ENCODE data around the gene GAS7.

GAS7 gene

DNA sequence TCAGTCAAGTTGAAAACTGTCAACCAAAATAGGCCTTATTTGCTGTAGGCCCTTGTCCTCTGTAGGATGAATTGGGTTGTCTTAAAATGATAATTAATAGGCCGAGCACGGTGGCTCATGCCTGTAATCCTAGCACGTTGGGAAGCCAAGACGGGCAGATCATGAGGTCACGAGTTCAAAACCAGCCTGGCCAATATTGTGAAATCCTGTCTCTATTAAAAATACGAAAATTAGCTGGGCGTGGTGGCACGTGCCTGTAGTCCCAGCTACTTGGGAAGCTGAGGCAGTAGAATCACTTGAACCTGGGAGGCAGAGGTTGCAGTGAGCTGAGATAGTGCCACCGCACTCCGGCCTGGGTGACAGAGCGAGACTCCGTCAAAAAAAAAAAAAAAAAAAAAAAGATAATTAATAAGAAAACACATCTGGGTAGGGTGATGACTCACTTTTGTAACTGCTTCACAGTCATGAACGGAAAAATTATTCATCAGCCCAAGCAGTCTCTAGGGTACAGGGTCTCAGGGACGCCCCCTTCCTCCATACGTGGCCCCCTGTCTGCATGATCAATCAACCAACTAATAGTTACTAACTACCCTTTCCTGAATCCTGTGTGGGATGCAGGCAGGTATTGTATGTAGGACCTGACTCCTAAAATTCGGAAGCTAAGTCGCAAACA lies 156.4 kb downstream of the GAS7 start:
- H3K36me3 ChIP-seq (ENCODE audit: control insufficient read depth in 1 of 2, insufficient read depth in 2 of 2, low read length in 2 of 2), result no peaks in the 10 kb centered on the region
- H3K79me2 ChIP-seq (ENCODE audit: control insufficient read depth, insufficient read depth, low read length, poor library complexity), result no peaks in the 10 kb centered on the region
- no peak overlapping the region for H2BK12ac ChIP-seq (ENCODE audit: low read length)
- no CpG with 5 or more reads among the region's 17 CpGs for WGBS (ENCODE audit: extremely low coverage, insufficient coverage, insufficient read length)
- H3K18ac ChIP-seq (ENCODE audit: low read length), result no peak overlapping the region
- no peak overlapping the region for H3K4me2 ChIP-seq (ENCODE audit: low read length)
- H3K79me1 ChIP-seq (ENCODE audit: low read length), result no peaks in the 10 kb centered on the region
- no peak overlapping the region for H3K27ac ChIP-seq (ENCODE audit: low read depth, low read length)
- no peak overlapping the region for H3K4me3 ChIP-seq (ENCODE audit: low read depth, low read length)
- no peak overlapping the region for H3K9ac ChIP-seq (ENCODE audit: low read length)
- no peak overlapping the region for H4K8ac ChIP-seq (ENCODE audit: low read depth, low read length)
- no peak overlapping the region for H2AFZ ChIP-seq (ENCODE audit: insufficient read depth, low read length, poor library complexity)
- no peak overlapping the region for H4K12ac ChIP-seq (ENCODE audit: low read depth, low read length)
- H3K4ac ChIP-seq (ENCODE audit: low read depth, low read length), result no peak overlapping the region
- H3K23ac ChIP-seq (ENCODE audit: low read length), result no peak overlapping the region
- H3K9me3 ChIP-seq (ENCODE audit: insufficient read depth, low read depth, low read length), result no peaks in the 10 kb centered on the region
- H3K27me3 ChIP-seq (ENCODE audit: insufficient read depth, low read length), result no peaks in the 10 kb centered on the region
- no peak for DNase-seq
- peaks cover 2 to 3% of the 10 kb centered on the region in 2 experiments for H3K4me1 ChIP-seq (ENCODE audit: control insufficient read depth in 1 of 2, insufficient read depth in 2 of 2, low read length in 2 of 2)
- no peak overlapping the region for H2BK5ac ChIP-seq (ENCODE audit: low read depth, low read length, poor library complexity)
- no peak overlapping the region for H4K91ac ChIP-seq (ENCODE audit: low read depth, low read length)
- H2BK120ac ChIP-seq (ENCODE audit: insufficient read depth, low read length, poor library complexity), result no peak overlapping the region
- H2AK5ac ChIP-seq (ENCODE audit: low read length), result no peak overlapping the region
- no peak overlapping the region for H3K14ac ChIP-seq (ENCODE audit: low read length)

DNA sequence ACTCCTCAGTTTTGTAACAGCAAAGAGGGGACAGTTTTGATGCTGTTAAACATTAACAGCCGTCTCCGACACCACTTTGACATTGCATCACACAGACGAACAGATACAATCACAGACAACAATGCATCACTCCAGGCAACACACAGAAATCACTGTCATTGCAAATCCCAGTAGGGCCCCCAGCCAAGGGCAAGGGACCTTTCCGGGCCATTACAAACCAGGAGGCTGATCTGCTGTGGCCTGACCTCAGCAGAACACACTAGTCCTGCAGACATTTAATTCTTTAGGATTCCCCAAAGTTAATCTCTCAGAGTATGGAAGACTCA lies 157.2 kb downstream of the GAS7 start:
- Histone ChIP-seq H3K27me3 (ENCODE audit: insufficient read depth, low read length) (no peaks in the 10 kb centered on the region), H3K36me3 (ENCODE audit: control insufficient read depth in 1 of 2, insufficient read depth in 2 of 2, low read length in 2 of 2) (no peaks in the 10 kb centered on the region), H2BK120ac (ENCODE audit: insufficient read depth, low read length, poor library complexity) (no peak overlapping the region), H3K4ac (ENCODE audit: low read depth, low read length) (no peak overlapping the region), H3K14ac (ENCODE audit: low read length) (no peak overlapping the region), H3K23ac (ENCODE audit: low read length) (no peak overlapping the region), H3K27ac (ENCODE audit: low read depth, low read length) (no peak overlapping the region), H2AK5ac (ENCODE audit: low read length) (no peak overlapping the region), H4K8ac (ENCODE audit: low read depth, low read length) (no peak overlapping the region), H3K79me2 (ENCODE audit: control insufficient read depth, insufficient read depth, low read length, poor library complexity) (no peaks in the 10 kb centered on the region), H3K9ac (ENCODE audit: low read length) (no peak overlapping the region), H4K91ac (ENCODE audit: low read depth, low read length) (no peak overlapping the region), H2BK5ac (ENCODE audit: low read depth, low read length, poor library complexity) (no peak overlapping the region), H3K4me1 (ENCODE audit: control insufficient read depth in 1 of 2, insufficient read depth in 2 of 2, low read length in 2 of 2) (peaks cover 2 to 3% of the 10 kb centered on the region in 2 experiments), H2AFZ (ENCODE audit: insufficient read depth, low read length, poor library complexity) (no peak overlapping the region), H3K79me1 (ENCODE audit: low read length) (no peaks in the 10 kb centered on the region), H4K12ac (ENCODE audit: low read depth, low read length) (no peak overlapping the region), H3K9me3 (ENCODE audit: insufficient read depth, low read depth, low read length) (no peaks in the 10 kb centered on the region), H3K18ac (ENCODE audit: low read length) (no peak overlapping the region), H3K4me2 (ENCODE audit: low read length) (no peak overlapping the region), H3K4me3 (ENCODE audit: low read depth, low read length) (no peak overlapping the region), H2BK12ac (ENCODE audit: low read length) (no peak overlapping the region)
- DNase-seq, result peak; percentile 59 to 81
- no CpG with 5 or more reads among the region's 4 CpGs for WGBS (ENCODE audit: extremely low coverage, insufficient coverage, insufficient read length)

DNA sequence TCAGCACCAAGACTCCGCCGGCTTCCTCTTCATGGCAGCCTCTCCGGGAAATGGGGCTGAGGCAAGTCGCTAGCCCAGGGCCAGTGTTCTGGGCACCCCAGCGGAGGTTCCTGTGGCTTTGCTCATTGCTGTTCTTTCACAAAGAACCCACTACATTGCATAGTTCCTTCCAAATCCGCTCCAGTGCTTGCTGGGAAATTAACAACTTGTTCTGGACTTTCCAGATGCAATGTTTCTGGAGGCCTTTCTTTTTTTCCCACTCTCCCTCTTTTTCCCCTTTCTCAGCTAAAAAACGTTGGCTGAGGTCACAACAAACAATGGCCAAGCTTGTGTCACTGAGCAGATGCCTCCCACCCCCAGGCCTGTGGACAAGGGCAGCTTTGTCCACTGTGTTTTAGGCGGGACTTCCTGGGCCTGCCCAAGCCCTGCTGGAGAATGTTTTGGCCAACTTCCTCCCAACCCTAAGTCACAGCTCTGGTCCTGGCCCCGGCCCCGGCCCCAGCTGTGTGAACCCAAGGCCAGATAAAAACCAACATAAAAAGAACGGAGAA lies 161.8 kb downstream of the GAS7 start:
- no peak overlapping the region for H3K27ac ChIP-seq (ENCODE audit: low read depth, low read length)
- no peaks in the 10 kb centered on the region for H3K79me1 ChIP-seq (ENCODE audit: low read length)
- H2BK12ac ChIP-seq (ENCODE audit: low read length), result no peak overlapping the region
- H3K14ac ChIP-seq (ENCODE audit: low read length), result no peak overlapping the region
- H3K4me2 ChIP-seq (ENCODE audit: low read length), result no peak overlapping the region
- peak in 1 of 2 donors; percentile 16 for DNase-seq
- no peak overlapping the region for H3K4me3 ChIP-seq (ENCODE audit: low read depth, low read length)
- H4K8ac ChIP-seq (ENCODE audit: low read depth, low read length), result no peak overlapping the region
- no peak overlapping the region for H2AK5ac ChIP-seq (ENCODE audit: low read length)
- peak overlapping the region; percentile 6 for H3K18ac ChIP-seq (ENCODE audit: low read length)
- H3K23ac ChIP-seq (ENCODE audit: low read length), result no peak overlapping the region
- H2BK5ac ChIP-seq (ENCODE audit: low read depth, low read length, poor library complexity), result no peak overlapping the region
- H3K4ac ChIP-seq (ENCODE audit: low read depth, low read length), result no peak overlapping the region
- H3K9me3 ChIP-seq (ENCODE audit: insufficient read depth, low read depth, low read length), result no peaks in the 10 kb centered on the region
- H3K9ac ChIP-seq (ENCODE audit: low read length), result no peak overlapping the region
- no peak overlapping the region for H4K91ac ChIP-seq (ENCODE audit: low read depth, low read length)
- H3K27me3 ChIP-seq (ENCODE audit: insufficient read depth, low read length), result no peaks in the 10 kb centered on the region
- H3K79me2 ChIP-seq (ENCODE audit: control insufficient read depth, insufficient read depth, low read length, poor library complexity), result peaks cover 1% of the 10 kb centered on the region
- no peak overlapping the region for H4K12ac ChIP-seq (ENCODE audit: low read depth, low read length)
- WGBS (ENCODE audit: extremely low coverage, insufficient coverage, insufficient read length), result no CpG with 5 or more reads among the region's 11 CpGs
- H3K36me3 ChIP-seq (ENCODE audit: control insufficient read depth in 1 of 2, insufficient read depth in 2 of 2, low read length in 2 of 2), result no peaks in the 10 kb centered on the region
- no peak overlapping the region for H2AFZ ChIP-seq (ENCODE audit: insufficient read depth, low read length, poor library complexity)
- peaks cover 1 to 5% of the 10 kb centered on the region in 2 experiments for H3K4me1 ChIP-seq (ENCODE audit: control insufficient read depth in 1 of 2, insufficient read depth in 2 of 2, low read length in 2 of 2)
- H2BK120ac ChIP-seq (ENCODE audit: insufficient read depth, low read length, poor library complexity), result no peak overlapping the region

DNA sequence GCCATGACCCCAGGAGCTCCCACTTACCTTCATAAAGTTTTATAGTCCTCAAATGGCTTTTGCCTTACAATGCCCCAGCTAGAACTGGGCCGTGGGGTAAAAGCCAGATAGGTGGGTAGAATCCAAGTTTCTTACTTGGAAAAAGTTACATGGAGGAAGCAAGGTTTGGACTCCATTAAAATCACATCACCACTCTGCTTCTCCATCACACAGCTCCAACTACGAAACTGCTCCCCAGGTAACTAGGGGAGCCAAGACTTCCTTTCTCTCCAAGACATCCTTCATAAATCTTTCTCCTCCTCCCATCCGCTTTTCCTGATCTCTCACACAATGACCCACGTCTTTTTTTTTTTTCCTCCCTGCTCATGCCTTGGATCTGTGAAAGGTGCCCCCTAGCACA lies 162.5 kb downstream of the GAS7 start:
- Histone ChIP-seq H3K23ac (ENCODE audit: low read length) (no peak overlapping the region), H4K91ac (ENCODE audit: low read depth, low read length) (no peak overlapping the region), H3K79me2 (ENCODE audit: control insufficient read depth, insufficient read depth, low read length, poor library complexity) (peaks cover 1% of the 10 kb centered on the region), H4K8ac (ENCODE audit: low read depth, low read length) (no peak overlapping the region), H2AK5ac (ENCODE audit: low read length) (no peak overlapping the region), H3K36me3 (ENCODE audit: control insufficient read depth in 1 of 2, insufficient read depth in 2 of 2, low read length in 2 of 2) (no peaks in the 10 kb centered on the region), H3K4me3 (ENCODE audit: low read depth, low read length) (no peak overlapping the region), H3K9ac (ENCODE audit: low read length) (no peak overlapping the region), H3K9me3 (ENCODE audit: insufficient read depth, low read depth, low read length) (no peaks in the 10 kb centered on the region), H2BK120ac (ENCODE audit: insufficient read depth, low read length, poor library complexity) (no peak overlapping the region), H4K12ac (ENCODE audit: low read depth, low read length) (no peak overlapping the region), H2BK5ac (ENCODE audit: low read depth, low read length, poor library complexity) (no peak overlapping the region), H2AFZ (ENCODE audit: insufficient read depth, low read length, poor library complexity) (no peak overlapping the region), H2BK12ac (ENCODE audit: low read length) (no peak overlapping the region), H3K79me1 (ENCODE audit: low read length) (no peaks in the 10 kb centered on the region), H3K18ac (ENCODE audit: low read length) (no peak overlapping the region), H3K27me3 (ENCODE audit: insufficient read depth, low read length) (no peaks in the 10 kb centered on the region), H3K14ac (ENCODE audit: low read length) (no peak overlapping the region), H3K4ac (ENCODE audit: low read depth, low read length) (no peak overlapping the region), H3K4me2 (ENCODE audit: low read length) (no peak overlapping the region), H3K4me1 (ENCODE audit: control insufficient read depth in 1 of 2, insufficient read depth in 2 of 2, low read length in 2 of 2) (peaks cover 0 to 4% of the 10 kb centered on the region in 2 experiments), H3K27ac (ENCODE audit: low read depth, low read length) (no peak overlapping the region)
- DNase-seq, result no peak
- WGBS (ENCODE audit: extremely low coverage, insufficient coverage, insufficient read length), result 100% methylated on average over 2 of the region's 4 CpGs

Data from trophoblast cell (in vitro differentiated cells and primary cell).